MM.1S (cell line): Measurements from ENCODE around the gene OS9.

Experiments
- DNase-seq: peaks from one replicate; pipeline ENCODE4 v3.0.0-alpha.2; 2015
- H2AFZ ChIP-seq: fragments of 300-600 bp; sonication (generic); 2 replicates; pipeline ENCODE4 v1.6.0; 2016; ENCODE audit warnings: antibody characterized with exemption, low read length
- H3F3A ChIP-seq: fragments of 300-600 bp; sonication (generic); 2 replicates; pipeline ENCODE4 v1.6.1; 2016; ENCODE audit warnings: mild to moderate bottlenecking, antibody characterized with exemption, low read length, moderate library complexity, mixed read lengths; ENCODE audit not compliant: insufficient read depth
- H3K27ac ChIP-seq: fragments of 300-600 bp; sonication (generic); 2 replicates; pipeline ENCODE4 v1.5.1; 2016; ENCODE audit warnings: mild to moderate bottlenecking, low read length
- H3K27me3 ChIP-seq: fragments of 300-600 bp; sonication (generic); replicated peaks from 2 replicates; pipeline ENCODE4 v1.6.0; 2016; ENCODE audit warnings: low read length; ENCODE audit not compliant: insufficient read depth
- H3K36me3 ChIP-seq: fragments of 300-600 bp; sonication (generic); replicated peaks from 2 replicates; pipeline ENCODE4 v1.6.1; 2016; ENCODE audit warnings: mild to moderate bottlenecking, low read length, mixed read lengths; ENCODE audit not compliant: insufficient read depth
- H3K4me1 ChIP-seq: fragments of 300-600 bp; sonication (generic); 2 replicates; pipeline ENCODE4 v1.6.1; 2016; ENCODE audit warnings: low read length, mixed read lengths
- H3K4me2 ChIP-seq: fragments of 300-600 bp; sonication (generic); 2 replicates; pipeline ENCODE4 v1.6.0; 2016; ENCODE audit warnings: low read depth, low read length
- H3K4me3 ChIP-seq: fragments of 300-600 bp; sonication (generic); 2 replicates; pipeline ENCODE4 v1.5.1; 2016; ENCODE audit warnings: low read length, mixed read lengths
- H3K79me2 ChIP-seq: fragments of 300-600 bp; sonication (generic); 2 replicates; pipeline ENCODE4 v1.6.1; 2016; ENCODE audit warnings: mixed run types, low read length, mixed read lengths
- H3K9ac ChIP-seq: fragments of 300-600 bp; sonication (generic); 2 replicates; pipeline ENCODE4 v1.6.1; 2016; ENCODE audit warnings: low read length, mixed read lengths
- H3K9me2 ChIP-seq: fragments of 300-600 bp; sonication (generic); replicated peaks from 2 replicates; pipeline ENCODE4 v1.6.1; 2016; ENCODE audit warnings: mild to moderate bottlenecking, low read length, mixed read lengths; ENCODE audit not compliant: insufficient read depth
- H3K9me3 ChIP-seq: fragments of 300-600 bp; sonication (generic); replicated peaks from 2 replicates; pipeline ENCODE4 v1.6.1; 2016; ENCODE audit warnings: mild to moderate bottlenecking, low read length, mixed read lengths; ENCODE audit not compliant: insufficient read depth
- H4K20me1 ChIP-seq: fragments of 300-600 bp; sonication (generic); 2 replicates; pipeline ENCODE4 v1.6.1; 2016; ENCODE audit warnings: mild to moderate bottlenecking, low read length, moderate library complexity, mixed read lengths; ENCODE audit not compliant: insufficient read depth
- EZH2 ChIP-seq: fragments of 300-600 bp; sonication (generic); optimal IDR thresholded peaks from 2 replicates; pipeline ENCODE3; 2017; ENCODE audit warnings: low read depth, mild to moderate bottlenecking, antibody characterized with exemption, low read length, mixed read lengths
- EZH2phosphoT487 ChIP-seq: fragments of 300-600 bp; sonication (generic); IDR thresholded peaks from 2 replicates; pipeline ENCODE4 v1.6.1; 2018; ENCODE audit warnings: antibody characterized with exemption, low read length
- TF ChIP-seq, protein P1 (sequence below): fragments of 300-600 bp; sonication (generic); IDR thresholded peaks from 2 replicates; pipeline ENCODE4 v1.5.1; 2016; ENCODE audit warnings: antibody characterized with exemption, low read length, mixed read lengths

The OS9 gene

DNA sequence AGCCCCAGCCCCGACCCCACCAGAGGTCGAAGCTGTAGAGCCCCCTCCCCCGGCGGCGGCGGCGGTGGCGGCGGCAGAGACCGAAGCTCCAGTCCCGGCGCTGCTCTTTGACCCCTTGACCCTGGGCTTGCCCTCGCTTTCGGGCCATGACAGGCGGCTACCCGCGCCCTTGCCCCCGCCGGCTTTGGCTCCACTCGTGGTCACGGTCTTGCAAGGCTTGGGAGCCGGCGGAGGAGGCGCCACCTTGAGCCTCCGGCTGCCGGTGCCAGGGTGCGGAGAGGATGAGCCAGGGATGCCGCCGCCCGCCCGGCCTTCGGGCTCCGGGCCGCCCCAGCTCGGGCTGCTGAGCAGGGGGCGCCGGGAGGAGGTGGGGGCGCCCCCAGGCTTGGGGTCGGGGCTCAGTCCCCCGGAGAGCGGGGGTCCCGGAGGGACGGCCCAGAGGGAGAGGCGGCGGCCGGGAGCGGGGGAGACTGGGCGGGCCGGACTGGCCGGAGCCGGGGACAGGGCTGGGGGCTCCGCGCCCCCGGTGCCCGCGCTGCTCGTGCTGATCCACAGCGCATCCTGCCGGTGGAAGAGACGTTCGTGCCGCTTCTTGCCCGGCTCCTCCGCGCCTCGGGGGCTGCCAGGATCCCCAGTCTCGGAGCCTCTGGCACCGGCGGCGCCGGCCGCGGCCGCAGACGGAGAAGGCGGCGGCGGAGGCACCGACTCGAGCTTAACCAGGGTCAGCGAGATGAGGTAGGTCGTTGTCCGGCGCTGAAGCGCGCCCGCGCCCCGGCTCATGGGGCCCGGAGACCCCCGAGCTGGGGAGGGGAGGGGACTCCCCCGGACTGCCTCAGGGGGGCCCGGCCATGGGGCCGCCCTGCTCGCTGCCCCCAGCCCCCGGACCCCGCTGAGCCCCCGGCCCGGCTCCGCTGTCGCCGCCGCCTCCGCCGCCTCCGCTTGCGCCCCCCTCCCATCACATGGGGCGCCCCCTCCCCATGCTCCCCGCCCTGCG lies 43.8 kb downstream of the OS9 start:
- no peaks in the 10 kb centered on the region for H3K27me3 ChIP-seq
- no peak overlapping the region for H3K4me3 ChIP-seq
- no peak for TF ChIP-seq EZH2phosphoT487
- TF ChIP-seq, protein P1, sequence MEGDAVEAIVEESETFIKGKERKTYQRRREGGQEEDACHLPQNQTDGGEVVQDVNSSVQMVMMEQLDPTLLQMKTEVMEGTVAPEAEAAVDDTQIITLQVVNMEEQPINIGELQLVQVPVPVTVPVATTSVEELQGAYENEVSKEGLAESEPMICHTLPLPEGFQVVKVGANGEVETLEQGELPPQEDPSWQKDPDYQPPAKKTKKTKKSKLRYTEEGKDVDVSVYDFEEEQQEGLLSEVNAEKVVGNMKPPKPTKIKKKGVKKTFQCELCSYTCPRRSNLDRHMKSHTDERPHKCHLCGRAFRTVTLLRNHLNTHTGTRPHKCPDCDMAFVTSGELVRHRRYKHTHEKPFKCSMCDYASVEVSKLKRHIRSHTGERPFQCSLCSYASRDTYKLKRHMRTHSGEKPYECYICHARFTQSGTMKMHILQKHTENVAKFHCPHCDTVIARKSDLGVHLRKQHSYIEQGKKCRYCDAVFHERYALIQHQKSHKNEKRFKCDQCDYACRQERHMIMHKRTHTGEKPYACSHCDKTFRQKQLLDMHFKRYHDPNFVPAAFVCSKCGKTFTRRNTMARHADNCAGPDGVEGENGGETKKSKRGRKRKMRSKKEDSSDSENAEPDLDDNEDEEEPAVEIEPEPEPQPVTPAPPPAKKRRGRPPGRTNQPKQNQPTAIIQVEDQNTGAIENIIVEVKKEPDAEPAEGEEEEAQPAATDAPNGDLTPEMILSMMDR, result no peak
- no peak for TF ChIP-seq EZH2
- no peaks in the 10 kb centered on the region for H3K9me3 ChIP-seq
- H3K9ac ChIP-seq, result no peak overlapping the region
- no peak overlapping the region for H2AFZ ChIP-seq
- H3K4me1 ChIP-seq, result peaks cover 19% of the 10 kb centered on the region
- no peaks in the 10 kb centered on the region; the same call in 1 of the 2 replicates for H4K20me1 ChIP-seq
- H3K79me2 ChIP-seq, result peaks cover 35% of the 10 kb centered on the region
- H3K27ac ChIP-seq, result no peak overlapping the region
- no peaks in the 10 kb centered on the region for H3K36me3 ChIP-seq
- no peaks in the 10 kb centered on the region for H3K9me2 ChIP-seq
- no peak for DNase-seq
- peaks cover 10% of the 10 kb centered on the region; the same call in 1 of the 2 replicates for H3F3A ChIP-seq
- H3K4me2 ChIP-seq, result no peak overlapping the region

GRCh38 chr12:57738661-57739237 lies 44.8 kb downstream of the OS9 start, which contains the start of gene AGAP2:
Gene AGAP2, minus strand, starts transcription at chr12:57738742. Its CDS starts 496 bp downstream, at chr12:57738246.
- TF ChIP-seq, protein P1, result no peak
- no peak for TF ChIP-seq EZH2phosphoT487
- TF ChIP-seq EZH2, result no peak
- Histone ChIP-seq H3K36me3 (no peaks in the 10 kb centered on the region), H3K9me2 (no peaks in the 10 kb centered on the region), H3K9ac (no peak within 1 kb of the TSS), H3K79me2 (peaks cover 35% of the 10 kb centered on the region), H3K4me2 (no peak within 1 kb of the TSS), H2AFZ (no peak within 1 kb of the TSS), H3K4me1 (peaks cover 25% of the 10 kb centered on the region), H4K20me1 (no peaks in the 10 kb centered on the region; the same call in 1 of the 2 replicates), H3K27ac (no peak within 1 kb of the TSS), H3F3A (peaks cover 10% of the 10 kb centered on the region; the same call in 1 of the 2 replicates), H3K27me3 (no peaks in the 10 kb centered on the region), H3K9me3 (no peaks in the 10 kb centered on the region), H3K4me3 (no peak within 1 kb of the TSS)
- DNase-seq, result no peak

- no peak for DNase-seq
- no peak overlapping the region for H3K9ac ChIP-seq
- no peak overlapping the region for H3K4me2 ChIP-seq
- H3K27me3 ChIP-seq, result no peaks in the 10 kb centered on the region
- H3K79me2 ChIP-seq, result peaks cover 35% of the 10 kb centered on the region
- H3K4me3 ChIP-seq, result no peak overlapping the region
- no peaks in the 10 kb centered on the region for H3K9me3 ChIP-seq
- no peak overlapping the region for H2AFZ ChIP-seq
- H3K4me1 ChIP-seq, result peaks cover 28% of the 10 kb centered on the region
- H3F3A ChIP-seq, result peaks cover 15% of the 10 kb centered on the region; the same call in 1 of the 2 replicates
- no peak overlapping the region for H3K27ac ChIP-seq
- TF ChIP-seq EZH2phosphoT487, result no peak
- no peak for TF ChIP-seq EZH2
- TF ChIP-seq, protein P1, result no peak
- H3K9me2 ChIP-seq, result no peaks in the 10 kb centered on the region
- no peaks in the 10 kb centered on the region for H3K36me3 ChIP-seq
- no peaks in the 10 kb centered on the region; the same call in 1 of the 2 replicates for H4K20me1 ChIP-seq
Measured at GRCh38 chr12:57739387-57739786, 45.5 kb downstream of the OS9 start.
